Activated naive CD8-positive, alpha-beta T cell treated with anti-CD3 and anti-CD28 coated beads, Interleukin-2, amount 10 ng/mL, durations not matched to agents 7 days and 5 days (primary cell): ENCODE measurements around the gene MOK. TPM values are rescaled to one million over a fixed set of nuclear protein-coding genes. Genes with fewer than 3 reads are reported as not detected.

Source experiments
- ATAC-seq: fragments of 150-1000 bp; cut with Tn5 transposase; one replicate; pipeline ENCODE4 v1.10.0; 2021; ENCODE audit warnings: low read depth, moderate library complexity
- POLR2A ChIA-PET: fragments of 350-600 bp; sonication (Branson Sonifier 250); formaldehyde crosslinking; loops from one replicate; lab custom pipeline; 2021; ENCODE audit warnings: antibody characterized with exemption; lab: Charles Lee
- DNase-seq: peaks from one replicate; pipeline ENCODE4 v3.0.0; 2021
- H3K27ac Mint-ChIP-seq: one replicate; pipeline ENCODE4 v1.8.0; 2022; ENCODE audit warnings: mild to moderate bottlenecking, mixed read lengths
- H3K27me3 Mint-ChIP-seq: one replicate; pipeline ENCODE4 v1.8.0; 2022; ENCODE audit warnings: mild to moderate bottlenecking, moderate library complexity, mixed read lengths
- H3K36me3 Mint-ChIP-seq: one replicate; pipeline ENCODE4 v1.8.0; 2021; ENCODE audit warnings: mild to moderate bottlenecking, mixed read lengths
- H3K4me1 Mint-ChIP-seq: one replicate; pipeline ENCODE4 v1.8.0; 2021; ENCODE audit warnings: mixed read lengths
- H3K4me3 Mint-ChIP-seq: one replicate; pipeline ENCODE4 v1.8.0; 2022; ENCODE audit warnings: mild to moderate bottlenecking, moderate library complexity, mixed read lengths
- H3K9me3 Mint-ChIP-seq: one replicate; pipeline ENCODE4 v1.8.0; 2021; ENCODE audit warnings: mixed read lengths
- total RNA-seq, 2 experiments: library from RNA; stranded (reverse); gene quantifications; one replicate each; pipeline ENCODE4 v1.2.3, GENCODE V29; 2021

Gene MOK
- total RNA-seq, 2 experiments from 2014 or later, result 2.4 to 2.7 TPM

DNA sequence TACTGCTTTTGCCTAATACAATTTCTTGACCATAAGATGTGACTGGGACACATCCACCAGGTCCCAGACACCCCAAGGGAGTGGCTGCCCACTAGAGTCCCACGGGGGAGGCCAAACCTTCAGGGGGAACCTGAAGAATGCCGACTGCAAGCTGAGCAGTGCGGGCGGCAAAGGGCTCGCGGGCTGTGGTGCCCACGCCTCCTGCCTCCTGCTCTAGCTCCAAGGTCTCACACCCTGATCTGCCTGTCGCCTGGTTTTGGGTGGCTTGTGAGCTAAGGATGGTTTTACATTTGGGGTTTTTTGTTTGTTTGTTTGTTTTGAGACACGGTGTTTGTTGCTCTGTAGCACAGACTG lies 75.2 kb downstream of the MOK start:
- no peak overlapping the region for H3K27ac Mint-ChIP-seq
- H3K4me1 Mint-ChIP-seq, result no peaks in the 10 kb centered on the region
- no peak for DNase-seq
- H3K4me3 Mint-ChIP-seq, result no peak overlapping the region
- H3K9me3 Mint-ChIP-seq, result no peaks in the 10 kb centered on the region
- H3K36me3 Mint-ChIP-seq, result no peaks in the 10 kb centered on the region
- ATAC-seq, result no peak
- no peaks in the 10 kb centered on the region for H3K27me3 Mint-ChIP-seq
- POLR2A ChIA-PET, result no interaction called here

GRCh38 chr14:102229071-102229738 lies 75.8 kb downstream of the MOK start:
- H3K27ac Mint-ChIP-seq, result no peak overlapping the region
- no peaks in the 10 kb centered on the region for H3K9me3 Mint-ChIP-seq
- POLR2A ChIA-PET, result interaction anchor here (0.7 kb wide), 1 partner anchor 48 kb away, joined by 3 read pairs; no protein-coding TSS in a partner anchor
- DNase-seq (no peak), ATAC-seq (no peak)
- no peaks in the 10 kb centered on the region for H3K27me3 Mint-ChIP-seq
- H3K4me3 Mint-ChIP-seq, result no peak overlapping the region
- H3K4me1 Mint-ChIP-seq, result no peaks in the 10 kb centered on the region
- H3K36me3 Mint-ChIP-seq, result no peaks in the 10 kb centered on the region

GRCh38 chr14:102227184-102227964 lies 77.6 kb downstream of the MOK start:
- ATAC-seq, result no peak
- H3K36me3 Mint-ChIP-seq, result no peaks in the 10 kb centered on the region
- H3K4me3 Mint-ChIP-seq, result no peak overlapping the region
- no peaks in the 10 kb centered on the region for H3K9me3 Mint-ChIP-seq
- no peaks in the 10 kb centered on the region for H3K27me3 Mint-ChIP-seq
- peak overlapping the region; percentile 13 for H3K27ac Mint-ChIP-seq
- no peaks in the 10 kb centered on the region for H3K4me1 Mint-ChIP-seq
- no peak for DNase-seq
- POLR2A ChIA-PET, result no interaction called here

- no peak overlapping the region for H3K4me3 Mint-ChIP-seq
Measured at GRCh38 chr14:102226356-102227125, 78.4 kb downstream of the MOK start.

DNA sequence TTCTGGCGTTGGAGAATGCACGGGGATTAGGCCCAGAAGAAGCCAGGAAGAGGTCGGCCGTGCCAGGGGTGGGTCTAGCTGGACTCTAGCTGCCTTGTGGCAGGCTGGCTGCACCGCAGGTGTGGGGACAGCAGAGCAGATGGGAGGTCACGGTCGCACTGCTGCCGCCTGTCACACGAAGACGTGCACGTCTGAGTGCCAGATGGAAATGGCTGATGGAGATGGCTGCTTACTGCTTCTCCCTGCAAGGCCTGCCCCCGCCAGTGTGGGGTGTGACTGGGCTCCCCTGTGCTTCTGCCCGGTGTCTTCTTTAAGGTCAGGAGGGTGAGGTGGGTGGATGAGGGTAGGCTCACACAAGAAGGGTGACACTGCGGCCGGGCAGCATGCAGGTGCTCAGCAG lies 79.0 kb downstream of the MOK start:
- no peak overlapping the region for H3K4me3 Mint-ChIP-seq
- ATAC-seq, result no peak
- no peak for DNase-seq
- H3K27ac Mint-ChIP-seq, result no peak overlapping the region
- H3K9me3 Mint-ChIP-seq, result no peaks in the 10 kb centered on the region
- no peaks in the 10 kb centered on the region for H3K27me3 Mint-ChIP-seq
- H3K4me1 Mint-ChIP-seq, result no peaks in the 10 kb centered on the region
- POLR2A ChIA-PET, result no interaction called here
- no peaks in the 10 kb centered on the region for H3K36me3 Mint-ChIP-seq

More at GRCh38 chr14:102226356-102227125, 78.4 kb downstream of the MOK start:
- DNase-seq (no peak), ATAC-seq (no peak)
- no peaks in the 10 kb centered on the region for H3K4me1 Mint-ChIP-seq
- no peak overlapping the region for H3K27ac Mint-ChIP-seq
- no peaks in the 10 kb centered on the region for H3K27me3 Mint-ChIP-seq
- no peaks in the 10 kb centered on the region for H3K9me3 Mint-ChIP-seq
- no peaks in the 10 kb centered on the region for H3K36me3 Mint-ChIP-seq
- POLR2A ChIA-PET, result no interaction called here

DNA sequence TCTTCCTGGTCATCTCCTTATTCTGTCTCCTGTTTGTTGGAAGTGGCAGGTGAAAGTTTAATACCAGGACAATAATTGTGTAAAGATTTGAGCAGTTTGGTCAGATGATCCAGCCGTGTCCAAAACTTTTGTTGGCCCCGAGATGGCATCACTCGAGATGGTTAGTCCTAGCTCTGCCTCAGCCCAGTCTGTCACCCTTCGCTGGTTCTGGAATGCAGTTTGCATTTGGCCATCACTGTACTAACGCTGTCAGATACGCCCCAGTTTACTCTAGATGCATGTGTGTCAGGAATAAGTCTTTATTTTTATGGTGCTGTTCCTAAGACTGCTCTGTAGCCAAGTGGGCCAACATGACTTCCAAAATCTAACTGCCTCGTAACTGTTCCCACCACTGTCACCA lies 79.6 kb downstream of the MOK start:
- H3K9me3 Mint-ChIP-seq, result no peaks in the 10 kb centered on the region
- H3K36me3 Mint-ChIP-seq, result no peaks in the 10 kb centered on the region
- DNase-seq (no peak), ATAC-seq (no peak)
- POLR2A ChIA-PET, result no interaction called here
- no peaks in the 10 kb centered on the region for H3K4me1 Mint-ChIP-seq
- H3K27ac Mint-ChIP-seq, result no peak overlapping the region
- no peaks in the 10 kb centered on the region for H3K27me3 Mint-ChIP-seq
- H3K4me3 Mint-ChIP-seq, result no peak overlapping the region

GRCh38 chr14:102223682-102224081 lies 81.3 kb downstream of the MOK start:
- no peak for ATAC-seq
- Mint-ChIP-seq H3K27ac (no peak overlapping the region), H3K36me3 (no peaks in the 10 kb centered on the region), H3K27me3 (no peaks in the 10 kb centered on the region), H3K9me3 (no peaks in the 10 kb centered on the region), H3K4me1 (no peaks in the 10 kb centered on the region), H3K4me3 (no peak overlapping the region)
- DNase-seq, result no peak
- POLR2A ChIA-PET, result no interaction called here

DNA sequence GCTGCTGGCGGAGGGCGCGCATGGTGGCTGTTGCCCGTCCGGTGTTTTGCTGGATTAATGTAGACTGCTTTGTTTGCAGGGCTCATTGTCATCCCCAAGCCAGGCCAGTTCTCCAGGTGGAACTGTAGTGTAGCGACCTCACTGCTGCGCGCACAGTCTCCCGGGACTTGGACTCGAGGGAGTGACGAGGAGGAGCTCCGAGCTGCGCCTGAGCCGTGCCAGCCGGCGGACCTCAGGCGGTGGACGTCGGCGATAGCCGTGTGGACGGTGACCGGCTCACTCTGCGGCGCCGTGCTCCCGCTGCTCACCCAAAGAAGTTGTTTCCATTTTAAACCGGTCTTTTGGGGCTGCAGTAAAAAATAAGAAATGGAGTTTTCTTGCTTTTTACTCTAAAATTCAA lies 82.2 kb downstream of the MOK start:
- POLR2A ChIA-PET, result no interaction called here
- H3K36me3 Mint-ChIP-seq, result no peaks in the 10 kb centered on the region
- H3K4me3 Mint-ChIP-seq, result no peak overlapping the region
- DNase-seq, result no peak
- H3K4me1 Mint-ChIP-seq, result no peaks in the 10 kb centered on the region
- no peak overlapping the region for H3K27ac Mint-ChIP-seq
- no peaks in the 10 kb centered on the region for H3K27me3 Mint-ChIP-seq
- H3K9me3 Mint-ChIP-seq, result no peaks in the 10 kb centered on the region
- no peak for ATAC-seq

GRCh38 chr14:102222009-102222575 lies 82.9 kb downstream of the MOK start:
- H3K9me3 Mint-ChIP-seq, result no peaks in the 10 kb centered on the region
- no peak for DNase-seq
- no peak overlapping the region for H3K27ac Mint-ChIP-seq
- ATAC-seq, result no peak
- POLR2A ChIA-PET, result no interaction called here
- H3K4me1 Mint-ChIP-seq, result no peaks in the 10 kb centered on the region
- no peaks in the 10 kb centered on the region for H3K36me3 Mint-ChIP-seq
- no peaks in the 10 kb centered on the region for H3K27me3 Mint-ChIP-seq
- H3K4me3 Mint-ChIP-seq, result no peak overlapping the region

DNA sequence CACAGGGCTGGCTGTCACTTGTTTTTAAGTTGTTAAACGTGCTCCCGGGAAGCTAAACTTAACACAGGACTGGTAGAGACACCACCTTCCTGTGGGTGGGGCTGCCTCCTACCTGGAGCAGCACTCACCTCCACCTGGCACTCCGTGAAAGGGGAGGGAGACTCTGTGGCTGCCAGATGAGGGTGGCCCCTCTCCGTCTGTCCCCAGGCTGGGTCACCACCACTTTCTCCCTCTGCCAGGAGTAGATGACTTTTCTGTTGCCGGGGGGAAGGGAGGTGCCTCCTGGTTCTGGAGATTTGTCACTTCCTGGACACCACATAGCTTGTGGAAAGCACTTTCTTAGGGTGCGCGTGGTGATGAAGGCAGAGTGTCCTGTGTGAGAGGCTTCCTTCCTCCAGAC lies 83.9 kb downstream of the MOK start:
- H3K36me3 Mint-ChIP-seq, result no peaks in the 10 kb centered on the region
- POLR2A ChIA-PET, result no interaction called here
- no peaks in the 10 kb centered on the region for H3K4me1 Mint-ChIP-seq
- no peaks in the 10 kb centered on the region for H3K27me3 Mint-ChIP-seq
- no peaks in the 10 kb centered on the region for H3K9me3 Mint-ChIP-seq
- ATAC-seq, result no peak
- no peak overlapping the region for H3K27ac Mint-ChIP-seq
- DNase-seq, result no peak
- no peak overlapping the region for H3K4me3 Mint-ChIP-seq

- Mint-ChIP-seq H3K4me1 (no peaks in the 10 kb centered on the region), H3K36me3 (peaks cover 2% of the 10 kb centered on the region), H3K9me3 (no peaks in the 10 kb centered on the region), H3K4me3 (no peak overlapping the region), H3K27me3 (no peaks in the 10 kb centered on the region), H3K27ac (no peak overlapping the region)
- no peak for DNase-seq
- POLR2A ChIA-PET, result no interaction called here
- ATAC-seq, result no peak
Measured at GRCh38 chr14:102220031-102220430, 84.9 kb downstream of the MOK start.

- Mint-ChIP-seq H3K27ac (no peak overlapping the region), H3K9me3 (no peaks in the 10 kb centered on the region), H3K4me1 (no peaks in the 10 kb centered on the region), H3K27me3 (no peaks in the 10 kb centered on the region), H3K36me3 (peaks cover 2% of the 10 kb centered on the region), H3K4me3 (no peak overlapping the region)
- POLR2A ChIA-PET, result no interaction called here
- ATAC-seq (no peak), DNase-seq (no peak)
Measured at GRCh38 chr14:102219316-102219715, 85.6 kb downstream of the MOK start.

GRCh38 chr14:102218688-102219087 lies 86.3 kb downstream of the MOK start:
- no peaks in the 10 kb centered on the region for H3K9me3 Mint-ChIP-seq
- no peak overlapping the region for H3K27ac Mint-ChIP-seq
- DNase-seq (no peak), ATAC-seq (no peak)
- no peaks in the 10 kb centered on the region for H3K4me1 Mint-ChIP-seq
- H3K4me3 Mint-ChIP-seq, result no peak overlapping the region
- no peaks in the 10 kb centered on the region for H3K27me3 Mint-ChIP-seq
- peaks cover 2% of the 10 kb centered on the region for H3K36me3 Mint-ChIP-seq
- POLR2A ChIA-PET, result no interaction called here
